WERI-Rb-1 (cell line): ENCODE data around the gene UBE2G2.

Source experiments
- DNase-seq: peaks from one replicate; pipeline ENCODE4 v3.0.0-alpha.2; 2020
- H3K27ac ChIP-seq: fragments of 250-450 bp; sonication (Bioruptor Pico); 2 replicates; pipeline ENCODE4 v1.5.1; 2020; ENCODE audit warnings: mild to moderate bottlenecking, moderate library complexity
- H3K27me3 ChIP-seq: fragments of 250-450 bp; sonication (Bioruptor Pico); 2 replicates; pipeline ENCODE4 v1.5.1; 2021; ENCODE audit warnings: mild to moderate bottlenecking, low read depth, moderate library complexity; ENCODE audit not compliant: insufficient read depth, severe bottlenecking
- H3K36me3 ChIP-seq: fragments of 250-450 bp; sonication (Bioruptor Pico); 2 replicates; pipeline ENCODE4 v1.5.1; 2020; ENCODE audit warnings: mild to moderate bottlenecking, moderate library complexity
- H3K4me3 ChIP-seq: 2 replicates; pipeline ENCODE4 v1.5.1; 2011; ENCODE audit warnings: low read depth, mild to moderate bottlenecking, control low read depth, low read length
- H3K9me3 ChIP-seq: fragments of 250-450 bp; sonication (Bioruptor Pico); 2 replicates; pipeline ENCODE4 v1.5.1; 2021; ENCODE audit warnings: mild to moderate bottlenecking, moderate library complexity; ENCODE audit not compliant: severe bottlenecking
- TF ChIP-seq, protein P1 (sequence below): IDR thresholded peaks from 2 replicates; pipeline ENCODE4 v1.5.1; 2011; ENCODE audit warnings: low read depth, mild to moderate bottlenecking, control low read depth, inconsistent platforms, low read length

UBE2G2 gene

GRCh38 chr21:44752671-44753235, 48.9 kb downstream of the UBE2G2 start:
- no peak for DNase-seq
- no peaks in the 10 kb centered on the region for H3K27me3 ChIP-seq
- H3K36me3 ChIP-seq, result no peaks in the 10 kb centered on the region
- no peak overlapping the region for H3K27ac ChIP-seq
- H3K4me3 ChIP-seq, result no peak overlapping the region
- peaks cover 10% of the 10 kb centered on the region for H3K9me3 ChIP-seq
- TF ChIP-seq, protein P1, sequence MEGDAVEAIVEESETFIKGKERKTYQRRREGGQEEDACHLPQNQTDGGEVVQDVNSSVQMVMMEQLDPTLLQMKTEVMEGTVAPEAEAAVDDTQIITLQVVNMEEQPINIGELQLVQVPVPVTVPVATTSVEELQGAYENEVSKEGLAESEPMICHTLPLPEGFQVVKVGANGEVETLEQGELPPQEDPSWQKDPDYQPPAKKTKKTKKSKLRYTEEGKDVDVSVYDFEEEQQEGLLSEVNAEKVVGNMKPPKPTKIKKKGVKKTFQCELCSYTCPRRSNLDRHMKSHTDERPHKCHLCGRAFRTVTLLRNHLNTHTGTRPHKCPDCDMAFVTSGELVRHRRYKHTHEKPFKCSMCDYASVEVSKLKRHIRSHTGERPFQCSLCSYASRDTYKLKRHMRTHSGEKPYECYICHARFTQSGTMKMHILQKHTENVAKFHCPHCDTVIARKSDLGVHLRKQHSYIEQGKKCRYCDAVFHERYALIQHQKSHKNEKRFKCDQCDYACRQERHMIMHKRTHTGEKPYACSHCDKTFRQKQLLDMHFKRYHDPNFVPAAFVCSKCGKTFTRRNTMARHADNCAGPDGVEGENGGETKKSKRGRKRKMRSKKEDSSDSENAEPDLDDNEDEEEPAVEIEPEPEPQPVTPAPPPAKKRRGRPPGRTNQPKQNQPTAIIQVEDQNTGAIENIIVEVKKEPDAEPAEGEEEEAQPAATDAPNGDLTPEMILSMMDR, result 0 out of 2 replicates have a peak, but pooled peaks have one; percentile 5

DNA sequence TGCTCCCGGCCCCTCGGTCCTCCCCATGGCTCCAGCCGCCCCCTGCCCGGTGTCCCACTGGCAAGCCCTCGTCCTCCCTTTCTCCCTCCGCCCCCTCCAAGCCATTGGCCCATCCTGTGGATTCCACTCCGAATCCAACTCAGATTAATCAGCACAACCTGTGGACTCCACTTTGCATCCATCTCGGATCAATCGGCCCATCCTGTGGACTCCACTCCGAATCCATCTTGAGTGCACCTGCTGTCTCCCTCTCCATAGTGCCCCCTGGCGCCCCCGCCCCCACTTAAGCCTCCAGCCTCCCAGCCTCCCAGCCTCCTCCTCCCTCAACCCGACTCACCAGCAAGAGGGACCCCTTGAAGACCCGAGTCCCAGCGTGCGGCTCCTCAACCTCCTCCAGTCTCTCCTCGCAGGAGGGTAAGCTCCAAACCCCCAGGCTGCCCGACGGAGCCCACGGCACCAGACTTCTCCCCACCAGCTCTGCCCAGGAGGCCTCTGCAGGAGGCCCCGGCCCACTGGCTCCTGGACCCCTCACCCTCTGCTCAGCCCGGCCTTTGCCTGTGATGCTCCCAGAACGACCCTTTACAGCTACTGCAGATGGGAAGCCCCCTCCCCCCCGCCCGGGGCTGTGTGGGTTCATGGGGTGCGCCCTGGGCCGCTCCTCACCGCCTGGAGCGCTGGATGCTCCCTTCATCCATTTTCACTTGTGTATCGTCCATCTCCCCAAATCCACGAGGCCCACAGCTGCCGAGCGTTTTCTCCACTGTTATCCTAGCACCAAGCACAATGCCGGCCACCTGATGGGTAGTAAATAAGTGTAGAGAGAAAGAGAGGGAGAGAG, 49.6 kb downstream of the UBE2G2 start:
- peaks cover 11% of the 10 kb centered on the region for H3K9me3 ChIP-seq
- TF ChIP-seq, protein P1, result no peak
- no peaks in the 10 kb centered on the region for H3K36me3 ChIP-seq
- no peak for DNase-seq
- no peak overlapping the region for H3K4me3 ChIP-seq
- H3K27me3 ChIP-seq, result no peaks in the 10 kb centered on the region
- no peak overlapping the region for H3K27ac ChIP-seq

- Histone ChIP-seq H3K9me3 (peaks cover 15% of the 10 kb centered on the region), H3K36me3 (no peaks in the 10 kb centered on the region), H3K4me3 (no peak overlapping the region), H3K27ac (no peak overlapping the region), H3K27me3 (no peaks in the 10 kb centered on the region)
- TF ChIP-seq, protein P1, result no peak
- no peak for DNase-seq
Observed at GRCh38 chr21:44751186-44751798, 50.3 kb downstream of the UBE2G2 start.

GRCh38 chr21:44750675-44751025, 51.0 kb downstream of the UBE2G2 start:
- no peak for DNase-seq
- Histone ChIP-seq H3K4me3 (no peak overlapping the region), H3K27me3 (no peaks in the 10 kb centered on the region), H3K36me3 (no peaks in the 10 kb centered on the region), H3K9me3 (peaks cover 15% of the 10 kb centered on the region), H3K27ac (no peak overlapping the region)
- TF ChIP-seq, protein P1, result no peak

- no peak for DNase-seq
- no peak overlapping the region for H3K27ac ChIP-seq
- no peaks in the 10 kb centered on the region for H3K27me3 ChIP-seq
- no peak overlapping the region for H3K4me3 ChIP-seq
- no peaks in the 10 kb centered on the region for H3K36me3 ChIP-seq
- TF ChIP-seq, protein P1, result no peak
- peaks cover 15% of the 10 kb centered on the region for H3K9me3 ChIP-seq
Observed at GRCh38 chr21:44749759-44750674, 51.6 kb downstream of the UBE2G2 start.
